Measurements from ENCODE around the gene RGS6. TPM values are rescaled to one million over a fixed set of nuclear protein-coding genes. Genes with fewer than 3 reads are reported as not detected.

RGS6 gene
- polyA plus RNA-seq, 3 donors = not detected

DNA sequence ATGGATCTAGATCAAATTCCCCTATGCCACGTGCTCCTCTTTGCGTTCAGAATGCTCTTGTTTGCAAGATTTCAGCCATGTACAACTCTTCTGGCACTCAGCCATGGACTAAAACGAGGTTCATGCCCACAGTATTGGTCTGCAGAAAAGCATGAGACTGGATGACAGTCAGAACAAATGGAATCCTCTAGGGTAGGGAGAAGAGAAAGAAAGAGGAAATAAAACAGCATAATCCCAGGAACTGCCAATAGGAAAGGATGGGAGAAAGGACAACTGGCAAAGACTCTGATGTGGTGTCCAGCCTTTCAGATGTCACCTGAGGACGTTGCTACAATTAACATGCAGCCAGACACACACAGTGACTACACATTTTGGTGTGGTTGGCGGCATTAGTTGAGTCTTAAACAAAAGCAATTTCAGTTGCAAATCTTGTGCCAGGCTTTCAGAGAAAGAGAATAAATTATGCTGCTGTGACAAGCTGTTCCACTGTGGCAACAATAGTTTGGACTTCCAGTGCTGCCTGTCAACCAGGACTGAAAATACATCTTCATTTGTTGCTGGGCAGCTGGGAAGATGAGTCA lies 338.0 kb downstream of the RGS6 start:
- peaks cover 0 to 2% of the 10 kb centered on the region in 2 donors for H3K9me3 ChIP-seq (replicated peaks in 1 of 2; ENCODE audit: control insufficient read depth in 1 of 2, insufficient read depth in 1 of 2, low read length in 2 of 2)
- no peaks in the 10 kb centered on the region for H3K27me3 ChIP-seq (ENCODE audit: control insufficient read depth in 2 of 2, insufficient read depth in 2 of 2, low read length in 2 of 2)
- H3K36me3 ChIP-seq (replicated peaks in 1 of 2; ENCODE audit: control insufficient read depth in 1 of 2, insufficient read depth in 2 of 2, low read length in 2 of 2) = no peaks in the 10 kb centered on the region
- H3K27me3 Mint-ChIP-seq (ENCODE audit: low read depth in 3 of 3) = peaks cover 0 to 3% (median 0%) of the 10 kb centered on the region in 3 donors
- peaks cover 0 to 5% (median under 1%) of the 10 kb centered on the region in 7 donors for H3K9me3 Mint-ChIP-seq
- intact Hi-C loops (cut with micrococcal nuclease) = no loop called here
- no peak overlapping the region for H3K27ac Mint-ChIP-seq
- no peaks in the 10 kb centered on the region for H3K36me3 Mint-ChIP-seq
- H3K4me3 Mint-ChIP-seq = no peak overlapping the region
- no peaks in the 10 kb centered on the region for H3K4me1 Mint-ChIP-seq
- H3K4me1 ChIP-seq (ENCODE audit: control insufficient read depth in 1 of 2, insufficient read depth in 2 of 2, low read length in 2 of 2) = no peaks in the 10 kb centered on the region
- WGBS (ENCODE audit: insufficient coverage) = 77% methylated on average over 4 of the region's 5 CpGs
- H3K4me2 ChIP-seq (replicated peaks; ENCODE audit: extremely low read depth, low read length, poor library complexity, severe bottlenecking) = no peak overlapping the region
- DNase-seq = no peak
- no peaks in the 10 kb centered on the region for H4K20me1 ChIP-seq (ENCODE audit: insufficient read depth, low read length)
- no peak overlapping the region for H2AFZ ChIP-seq (ENCODE audit: insufficient read depth, low read depth, low read length, poor library complexity, severe bottlenecking)
- H3K79me2 ChIP-seq (ENCODE audit: insufficient read depth, low read length) = no peaks in the 10 kb centered on the region
- H3K27ac ChIP-seq (ENCODE audit: low read depth in 1 of 2, low read length in 2 of 2) = no peak overlapping the region
- H3K4me3 ChIP-seq (replicated peaks in 1 of 3; ENCODE audit: low read depth in 2 of 3, low read length in 3 of 3) = no peak overlapping the region
- no peak overlapping the region for H3K9ac ChIP-seq (ENCODE audit: insufficient read depth, low read length, poor library complexity, severe bottlenecking)
- TF ChIP-seq, protein P1, sequence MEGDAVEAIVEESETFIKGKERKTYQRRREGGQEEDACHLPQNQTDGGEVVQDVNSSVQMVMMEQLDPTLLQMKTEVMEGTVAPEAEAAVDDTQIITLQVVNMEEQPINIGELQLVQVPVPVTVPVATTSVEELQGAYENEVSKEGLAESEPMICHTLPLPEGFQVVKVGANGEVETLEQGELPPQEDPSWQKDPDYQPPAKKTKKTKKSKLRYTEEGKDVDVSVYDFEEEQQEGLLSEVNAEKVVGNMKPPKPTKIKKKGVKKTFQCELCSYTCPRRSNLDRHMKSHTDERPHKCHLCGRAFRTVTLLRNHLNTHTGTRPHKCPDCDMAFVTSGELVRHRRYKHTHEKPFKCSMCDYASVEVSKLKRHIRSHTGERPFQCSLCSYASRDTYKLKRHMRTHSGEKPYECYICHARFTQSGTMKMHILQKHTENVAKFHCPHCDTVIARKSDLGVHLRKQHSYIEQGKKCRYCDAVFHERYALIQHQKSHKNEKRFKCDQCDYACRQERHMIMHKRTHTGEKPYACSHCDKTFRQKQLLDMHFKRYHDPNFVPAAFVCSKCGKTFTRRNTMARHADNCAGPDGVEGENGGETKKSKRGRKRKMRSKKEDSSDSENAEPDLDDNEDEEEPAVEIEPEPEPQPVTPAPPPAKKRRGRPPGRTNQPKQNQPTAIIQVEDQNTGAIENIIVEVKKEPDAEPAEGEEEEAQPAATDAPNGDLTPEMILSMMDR (IDR thresholded peaks at IDR 0.05) = no peak

DNA sequence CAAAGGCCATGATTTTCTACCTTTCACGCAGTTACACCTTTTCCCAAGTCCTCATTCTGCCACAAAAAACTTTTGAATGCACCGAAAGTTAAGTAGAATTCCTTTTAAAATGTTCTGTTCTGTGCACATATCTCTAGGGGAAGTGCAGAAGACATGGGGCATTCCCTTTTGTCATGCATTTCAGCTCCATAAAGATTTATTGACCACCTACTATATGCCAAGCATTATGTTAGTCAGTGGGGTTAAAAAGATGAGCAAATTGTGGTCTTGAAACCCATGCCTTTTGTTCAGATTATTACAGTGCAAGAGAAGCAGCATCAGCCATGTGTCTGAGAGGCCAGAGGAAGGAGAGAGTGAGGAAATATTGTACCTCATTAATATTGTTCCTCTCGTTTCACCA lies 338.5 kb downstream of the RGS6 start:
- Histone ChIP-seq H3K4me3 (replicated peaks in 1 of 3; ENCODE audit: low read depth in 2 of 3, low read length in 3 of 3) (no peak overlapping the region), H3K27me3 (ENCODE audit: control insufficient read depth in 2 of 2, insufficient read depth in 2 of 2, low read length in 2 of 2) (no peaks in the 10 kb centered on the region), H3K79me2 (ENCODE audit: insufficient read depth, low read length) (no peaks in the 10 kb centered on the region), H2AFZ (ENCODE audit: insufficient read depth, low read depth, low read length, poor library complexity, severe bottlenecking) (no peak overlapping the region), H3K27ac (ENCODE audit: low read depth in 1 of 2, low read length in 2 of 2) (no peak overlapping the region), H3K36me3 (replicated peaks in 1 of 2; ENCODE audit: control insufficient read depth in 1 of 2, insufficient read depth in 2 of 2, low read length in 2 of 2) (no peaks in the 10 kb centered on the region), H4K20me1 (ENCODE audit: insufficient read depth, low read length) (no peaks in the 10 kb centered on the region), H3K9me3 (replicated peaks in 1 of 2; ENCODE audit: control insufficient read depth in 1 of 2, insufficient read depth in 1 of 2, low read length in 2 of 2) (no peaks in the 10 kb centered on the region), H3K9ac (ENCODE audit: insufficient read depth, low read length, poor library complexity, severe bottlenecking) (no peak overlapping the region), H3K4me1 (ENCODE audit: control insufficient read depth in 1 of 2, insufficient read depth in 2 of 2, low read length in 2 of 2) (no peaks in the 10 kb centered on the region), H3K4me2 (replicated peaks; ENCODE audit: extremely low read depth, low read length, poor library complexity, severe bottlenecking) (no peak overlapping the region)
- peaks cover 0 to 5% (median under 1%) of the 10 kb centered on the region in 7 donors for H3K9me3 Mint-ChIP-seq
- intact Hi-C loops (cut with micrococcal nuclease) = no loop called here
- no peak overlapping the region for H3K4me3 Mint-ChIP-seq
- DNase-seq = no peak
- H3K36me3 Mint-ChIP-seq = no peaks in the 10 kb centered on the region
- TF ChIP-seq, protein P1 (IDR thresholded peaks at IDR 0.05) = no peak
- no peaks in the 10 kb centered on the region for H3K4me1 Mint-ChIP-seq
- no peak overlapping the region for H3K27ac Mint-ChIP-seq
- peaks cover 0 to 3% (median 0%) of the 10 kb centered on the region in 3 donors for H3K27me3 Mint-ChIP-seq (ENCODE audit: low read depth in 3 of 3)
- WGBS (ENCODE audit: insufficient coverage) = no CpG with 5 or more reads among the region's 3 CpGs
